Measurements from ENCODE around the gene RASGRP4. TPM values are rescaled to one million over a fixed set of nuclear protein-coding genes. Genes with fewer than 3 reads are reported as not detected.

RASGRP4 gene
- total RNA-seq, 4 donors from 2014 or later: 0.91 to 2.3 (median 1.6) TPM

GRCh38 chr19:38453596-38453995 is 27.6 kb upstream of the RASGRP4 start:
- 78% methylated on average over 3 of the region's 3 CpGs for WGBS
- H3K4me3 ChIP-seq: no peak overlapping the region
- H3K27ac ChIP-seq: no peak overlapping the region
- DNase-seq (ENCODE audit: low spot score in 2 of 2): no peak
- H3K27me3 ChIP-seq: no peaks in the 10 kb centered on the region
- H3K36me3 ChIP-seq: no peaks in the 10 kb centered on the region
- no peaks in the 10 kb centered on the region for H3K9me3 ChIP-seq
- no peak for TF ChIP-seq POLR2A (IDR thresholded peaks at IDR 0.05)
- TF ChIP-seq, protein P1, sequence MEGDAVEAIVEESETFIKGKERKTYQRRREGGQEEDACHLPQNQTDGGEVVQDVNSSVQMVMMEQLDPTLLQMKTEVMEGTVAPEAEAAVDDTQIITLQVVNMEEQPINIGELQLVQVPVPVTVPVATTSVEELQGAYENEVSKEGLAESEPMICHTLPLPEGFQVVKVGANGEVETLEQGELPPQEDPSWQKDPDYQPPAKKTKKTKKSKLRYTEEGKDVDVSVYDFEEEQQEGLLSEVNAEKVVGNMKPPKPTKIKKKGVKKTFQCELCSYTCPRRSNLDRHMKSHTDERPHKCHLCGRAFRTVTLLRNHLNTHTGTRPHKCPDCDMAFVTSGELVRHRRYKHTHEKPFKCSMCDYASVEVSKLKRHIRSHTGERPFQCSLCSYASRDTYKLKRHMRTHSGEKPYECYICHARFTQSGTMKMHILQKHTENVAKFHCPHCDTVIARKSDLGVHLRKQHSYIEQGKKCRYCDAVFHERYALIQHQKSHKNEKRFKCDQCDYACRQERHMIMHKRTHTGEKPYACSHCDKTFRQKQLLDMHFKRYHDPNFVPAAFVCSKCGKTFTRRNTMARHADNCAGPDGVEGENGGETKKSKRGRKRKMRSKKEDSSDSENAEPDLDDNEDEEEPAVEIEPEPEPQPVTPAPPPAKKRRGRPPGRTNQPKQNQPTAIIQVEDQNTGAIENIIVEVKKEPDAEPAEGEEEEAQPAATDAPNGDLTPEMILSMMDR (IDR thresholded peaks at IDR 0.05): no peak
- TF ChIP-seq EP300 (IDR thresholded peaks at IDR 0.05): no peak
- no peak for TF ChIP-seq POLR2AphosphoS5 (IDR thresholded peaks at IDR 0.05)
- no peaks in the 10 kb centered on the region for H3K4me1 ChIP-seq

GRCh38 chr19:38452430-38453366 is 26.7 kb upstream of the RASGRP4 start:
- no peak overlapping the region for H3K27ac ChIP-seq
- no peaks in the 10 kb centered on the region for H3K27me3 ChIP-seq
- H3K4me1 ChIP-seq: no peaks in the 10 kb centered on the region
- no peak for TF ChIP-seq POLR2A (IDR thresholded peaks at IDR 0.05)
- no peak for TF ChIP-seq EP300 (IDR thresholded peaks at IDR 0.05)
- TF ChIP-seq POLR2AphosphoS5 (IDR thresholded peaks at IDR 0.05): no peak
- TF ChIP-seq, protein P1 (IDR thresholded peaks at IDR 0.05): no peak
- H3K9me3 ChIP-seq: no peaks in the 10 kb centered on the region
- 74% methylated on average over 39 of the region's 45 CpGs for WGBS
- H3K36me3 ChIP-seq: no peaks in the 10 kb centered on the region
- no peak for DNase-seq (ENCODE audit: low spot score in 2 of 2)
- H3K4me3 ChIP-seq: no peak overlapping the region

DNA sequence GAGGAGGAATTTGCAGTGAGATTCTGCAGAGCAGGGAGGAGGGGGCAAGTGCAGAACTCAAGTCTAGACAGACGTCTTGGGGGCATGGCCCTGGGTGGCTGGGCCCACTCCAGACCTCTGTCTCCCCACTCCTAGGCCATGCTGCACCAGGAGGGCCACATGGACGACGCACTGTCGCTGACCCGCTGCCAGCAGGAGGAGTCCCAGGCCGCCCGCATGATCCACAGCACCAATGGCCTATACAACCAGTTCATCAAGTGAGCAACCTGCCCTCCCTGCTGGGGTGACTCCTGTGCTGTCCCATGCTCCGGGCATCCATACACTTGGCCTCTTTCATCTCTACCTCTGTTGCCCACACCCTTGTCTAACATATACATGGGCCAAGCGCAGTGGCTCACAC is 25.6 kb upstream of the RASGRP4 start:
- DNase-seq (ENCODE audit: low spot score in 2 of 2): no peak
- no peaks in the 10 kb centered on the region for H3K9me3 ChIP-seq

GRCh38 chr19:38451036-38451435 is 25.0 kb upstream of the RASGRP4 start:
- no peak for DNase-seq (ENCODE audit: low spot score in 2 of 2)
- Histone ChIP-seq H3K27ac (no peak overlapping the region), H3K36me3 (no peaks in the 10 kb centered on the region), H3K4me3 (no peak overlapping the region), H3K4me1 (no peaks in the 10 kb centered on the region), H3K9me3 (no peaks in the 10 kb centered on the region), H3K27me3 (no peaks in the 10 kb centered on the region)
- WGBS: 86% methylated on average over 8 of the region's 8 CpGs
- TF ChIP-seq POLR2AphosphoS5 (IDR thresholded peaks at IDR 0.05): no peak
- TF ChIP-seq POLR2A (IDR thresholded peaks at IDR 0.05): no peak
- TF ChIP-seq, protein P1 (IDR thresholded peaks at IDR 0.05): no peak
- TF ChIP-seq EP300 (IDR thresholded peaks at IDR 0.05): no peak

More for the DNA sequence above, 25.6 kb upstream of the RASGRP4 start:
- 88% methylated on average over 8 of the region's 9 CpGs for WGBS
- no peak overlapping the region for H3K27ac ChIP-seq
- H3K36me3 ChIP-seq: no peaks in the 10 kb centered on the region
- no peak overlapping the region for H3K4me3 ChIP-seq
- no peaks in the 10 kb centered on the region for H3K27me3 ChIP-seq
- H3K4me1 ChIP-seq: no peaks in the 10 kb centered on the region
- TF ChIP-seq POLR2AphosphoS5 (IDR thresholded peaks at IDR 0.05) (no peak), EP300 (IDR thresholded peaks at IDR 0.05) (no peak), POLR2A (IDR thresholded peaks at IDR 0.05) (no peak)
- TF ChIP-seq, protein P1 (IDR thresholded peaks at IDR 0.05): no peak

- Histone ChIP-seq H3K36me3 (no peaks in the 10 kb centered on the region), H3K4me1 (no peaks in the 10 kb centered on the region), H3K9me3 (no peaks in the 10 kb centered on the region), H3K4me3 (no peak overlapping the region), H3K27ac (no peak overlapping the region), H3K27me3 (no peaks in the 10 kb centered on the region)
- WGBS: 86% methylated on average over 5 of the region's 5 CpGs
- TF ChIP-seq, protein P1 (IDR thresholded peaks at IDR 0.05): no peak
- TF ChIP-seq EP300 (IDR thresholded peaks at IDR 0.05): no peak
- no peak for TF ChIP-seq POLR2A (IDR thresholded peaks at IDR 0.05)
- TF ChIP-seq POLR2AphosphoS5 (IDR thresholded peaks at IDR 0.05): no peak
- no peak for DNase-seq (ENCODE audit: low spot score in 2 of 2)
Measured at GRCh38 chr19:38449518-38449917, 23.5 kb upstream of the RASGRP4 start.

Data from suprapubic skin (tissue), 4 donors.